ENCODE results near the gene PHGDH. TPM values are rescaled to one million over a fixed set of nuclear protein-coding genes. Genes with fewer than 3 reads are reported as not detected.
A peak's percentile ranks its signal among the peaks of the same experiment; 100 is the strongest.

PHGDH gene
- polyA plus RNA-seq, 1 experiment: 108 TPM

GRCh38 chr1:119778359-119778758 is 66.6 kb downstream of the PHGDH start:
- no peak for TF ChIP-seq CTCF (IDR thresholded peaks at IDR 0.05; ENCODE audit: low read depth, low read length)
- no peak overlapping the region for H3K4me3 ChIP-seq (ENCODE audit: low read depth, low read length)
- peaks cover 2% of the 10 kb centered on the region for H3K27me3 ChIP-seq (ENCODE audit: control insufficient read depth, insufficient read depth, low read length)
- no peak overlapping the region for H3K27ac ChIP-seq (ENCODE audit: low read depth, low read length)
- ChIA-PET CTCF (interaction anchor here (1.9 kb wide), 1 partner anchor 34 kb away, joined by 6 read pairs; no protein-coding TSS in a partner anchor), POLR2A (no interaction called here)
- H3K9me3 ChIP-seq (ENCODE audit: control insufficient read depth, insufficient read depth, low read length): no peaks in the 10 kb centered on the region
- no peak for DNase-seq (ENCODE audit: low read depth, low spot score)

- no peak for DNase-seq (ENCODE audit: low read depth, low spot score)
- ChIA-PET CTCF (interaction anchor here (1.0 to 2.3 kb wide), 4 partner anchors 30 to 167 kb away, joined by 3 to 14 read pairs (median 7); no protein-coding TSS in a partner anchor), POLR2A (no interaction called here)
- no peaks in the 10 kb centered on the region for H3K9me3 ChIP-seq (ENCODE audit: control insufficient read depth, insufficient read depth, low read length)
- no peak for TF ChIP-seq CTCF (IDR thresholded peaks at IDR 0.05; ENCODE audit: low read depth, low read length)
- peaks cover 5% of the 10 kb centered on the region for H3K27me3 ChIP-seq (ENCODE audit: control insufficient read depth, insufficient read depth, low read length)
- H3K27ac ChIP-seq (ENCODE audit: low read depth, low read length): no peak overlapping the region
- H3K4me3 ChIP-seq (ENCODE audit: low read depth, low read length): no peak overlapping the region
Observed at GRCh38 chr1:119778886-119779560, 67.3 kb downstream of the PHGDH start.

- no peak for TF ChIP-seq CTCF (IDR thresholded peaks at IDR 0.05; ENCODE audit: low read depth, low read length)
- H3K27me3 ChIP-seq (ENCODE audit: control insufficient read depth, insufficient read depth, low read length): peaks cover 5% of the 10 kb centered on the region
- CTCF ChIA-PET: interaction anchor here (1.0 to 2.3 kb wide), 4 partner anchors 29 to 168 kb away, joined by 3 to 14 read pairs (median 7); no protein-coding TSS in a partner anchor
- DNase-seq (ENCODE audit: low read depth, low spot score): no peak
- H3K9me3 ChIP-seq (ENCODE audit: control insufficient read depth, insufficient read depth, low read length): no peaks in the 10 kb centered on the region
- POLR2A ChIA-PET: no interaction called here
- peak overlapping the region; percentile 21 for H3K27ac ChIP-seq (ENCODE audit: low read depth, low read length)
- peak overlapping the region; percentile 36 for H3K4me3 ChIP-seq (ENCODE audit: low read depth, low read length)
Observed at GRCh38 chr1:119779869-119780356, 68.2 kb downstream of the PHGDH start.

GRCh38 chr1:119781434-119782210 is 69.9 kb downstream of the PHGDH start:
- TF ChIP-seq CTCF (IDR thresholded peaks at IDR 0.05; ENCODE audit: low read depth, low read length): no peak
- POLR2A ChIA-PET: no interaction called here
- peaks cover 2% of the 10 kb centered on the region; the same call in 1 of the 2 replicates for H3K9me3 ChIP-seq (ENCODE audit: control insufficient read depth, insufficient read depth, low read length)
- DNase-seq (ENCODE audit: low read depth, low spot score): no peak
- H3K27me3 ChIP-seq (ENCODE audit: control insufficient read depth, insufficient read depth, low read length): peaks cover 5% of the 10 kb centered on the region
- H3K27ac ChIP-seq (ENCODE audit: low read depth, low read length): no peak overlapping the region
- no peak overlapping the region for H3K4me3 ChIP-seq (ENCODE audit: low read depth, low read length)
- CTCF ChIA-PET: no interaction called here
